ENCODE measurements around the gene PARD3. TPM values are rescaled to one million over a fixed set of nuclear protein-coding genes. Genes with fewer than 3 reads are reported as not detected.

PARD3 gene
- total RNA-seq, 2 donors from 2014 or later, result 31.6 to 41.6 TPM

GRCh38 chr10:34715511-34716187, 99.4 kb downstream of the PARD3 start:
- Histone ChIP-seq H3K27ac (no peak overlapping the region), H3K9me3 (no peaks in the 10 kb centered on the region), H3K4me1 (peaks cover 0 to 38% of the 10 kb centered on the region in 2 donors), H3K4me3 (no peak overlapping the region), H3K36me3 (no peaks in the 10 kb centered on the region), H3K27me3 (no peaks in the 10 kb centered on the region)
- DNase-seq (ENCODE audit: low spot score), result no peak
- no peak for TF ChIP-seq CTCF (IDR thresholded peaks at IDR 0.05)

GRCh38 chr10:34713875-34714274, 101.2 kb downstream of the PARD3 start:
- Histone ChIP-seq H3K36me3 (no peaks in the 10 kb centered on the region), H3K4me1 (peaks cover 0 to 40% of the 10 kb centered on the region in 2 donors), H3K9me3 (no peaks in the 10 kb centered on the region), H3K4me3 (no peak overlapping the region), H3K27ac (no peak overlapping the region), H3K27me3 (no peaks in the 10 kb centered on the region)
- no peak for DNase-seq (ENCODE audit: low spot score)
- TF ChIP-seq CTCF (IDR thresholded peaks at IDR 0.05), result no peak

GRCh38 chr10:34711500-34711899, 103.6 kb downstream of the PARD3 start:
- Histone ChIP-seq H3K9me3 (no peaks in the 10 kb centered on the region), H3K27ac (peak overlapping the region; percentile 1 to 50), H3K4me1 (peaks cover 0 to 52% of the 10 kb centered on the region in 2 donors), H3K36me3 (no peaks in the 10 kb centered on the region), H3K27me3 (no peaks in the 10 kb centered on the region), H3K4me3 (no peak overlapping the region)
- no peak for TF ChIP-seq CTCF (IDR thresholded peaks at IDR 0.05)
- no peak for DNase-seq (ENCODE audit: low spot score)

- Histone ChIP-seq H3K27me3 (no peaks in the 10 kb centered on the region), H3K27ac (peak overlapping the region; percentile 1 to 50), H3K9me3 (no peaks in the 10 kb centered on the region), H3K4me1 (peaks cover 0 to 61% of the 10 kb centered on the region in 2 donors), H3K4me3 (no peak overlapping the region), H3K36me3 (no peaks in the 10 kb centered on the region)
- TF ChIP-seq CTCF (IDR thresholded peaks at IDR 0.05), result no peak
- DNase-seq (ENCODE audit: low spot score), result peak; percentile 67
These were observed 104.7 kb downstream of the PARD3 start for GRCh38 chr10:34710391-34710751.

GRCh38 chr10:34709637-34710390, 105.3 kb downstream of the PARD3 start:
- peak overlapping the region in 1 of 2 donors; percentile 50 for H3K27ac ChIP-seq
- H3K4me1 ChIP-seq, result peaks cover 0 to 65% of the 10 kb centered on the region in 2 donors
- no peak for DNase-seq (ENCODE audit: low spot score)

More at GRCh38 chr10:34709637-34710390, 105.3 kb downstream of the PARD3 start:
- no peaks in the 10 kb centered on the region for H3K9me3 ChIP-seq
- TF ChIP-seq CTCF (IDR thresholded peaks at IDR 0.05), result no peak
- no peaks in the 10 kb centered on the region for H3K27me3 ChIP-seq
- H3K4me3 ChIP-seq, result no peak overlapping the region
- H3K36me3 ChIP-seq, result no peaks in the 10 kb centered on the region
